Activated CD4-positive, alpha-beta T cell treated with anti-CD3 and anti-CD28 coated beads, Interleukin-2, amount 50 U/mL, for 16 hours (primary cell): ENCODE data around the gene EDRF1.
"Not testable (repeated sequence)": the region's sequence is repeated elsewhere in the genome, so short reads cannot be mapped to it uniquely, and the experiment has no call there.

Source experiments
- DNase-seq: peaks from one replicate; pipeline ENCODE4 v3.0.0-alpha.2; 2020

The EDRF1 gene

DNA sequence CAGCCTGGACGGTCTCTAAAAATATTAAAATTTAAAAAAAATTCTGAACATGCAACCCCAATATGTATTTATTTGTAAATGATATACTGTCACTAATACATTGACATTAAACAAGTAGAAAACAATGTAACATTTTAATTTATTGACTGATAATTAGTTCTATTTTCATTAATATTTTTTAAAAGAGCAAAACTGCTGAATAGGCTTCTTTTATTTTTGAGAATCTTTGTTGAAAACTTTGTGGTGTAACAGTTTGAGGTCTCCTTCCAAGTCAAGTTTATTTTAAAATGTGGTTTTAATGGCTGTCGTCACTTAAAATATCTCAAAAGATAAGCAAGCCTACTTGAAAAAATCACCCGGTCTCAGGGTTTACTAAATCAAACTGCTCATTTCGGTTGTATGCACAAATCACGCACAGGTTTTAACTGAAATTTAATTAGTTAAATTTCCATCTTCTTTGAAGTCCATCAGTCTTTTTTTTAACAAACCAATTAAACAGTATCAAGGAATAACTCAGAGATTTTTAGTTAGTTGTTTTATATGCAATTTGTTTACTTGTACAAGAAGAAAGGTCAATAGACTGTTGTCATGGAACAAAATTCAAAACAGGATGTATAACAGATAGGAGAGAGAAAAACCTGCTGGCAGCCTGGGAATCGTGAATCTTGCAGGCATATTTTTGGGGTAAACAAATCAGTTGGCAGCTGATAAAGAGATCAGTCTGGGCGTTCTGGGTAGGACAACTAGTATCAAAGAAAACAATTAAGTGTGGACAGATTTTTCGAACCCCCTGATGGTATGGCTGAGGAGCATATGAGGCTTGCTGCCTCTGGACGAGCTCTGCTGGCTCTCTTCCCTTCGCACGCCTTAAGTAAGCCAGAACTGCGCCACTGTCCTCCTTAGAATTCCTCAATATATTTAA is 9.7 kb upstream of the EDRF1 start:
- no peak for DNase-seq

DNA sequence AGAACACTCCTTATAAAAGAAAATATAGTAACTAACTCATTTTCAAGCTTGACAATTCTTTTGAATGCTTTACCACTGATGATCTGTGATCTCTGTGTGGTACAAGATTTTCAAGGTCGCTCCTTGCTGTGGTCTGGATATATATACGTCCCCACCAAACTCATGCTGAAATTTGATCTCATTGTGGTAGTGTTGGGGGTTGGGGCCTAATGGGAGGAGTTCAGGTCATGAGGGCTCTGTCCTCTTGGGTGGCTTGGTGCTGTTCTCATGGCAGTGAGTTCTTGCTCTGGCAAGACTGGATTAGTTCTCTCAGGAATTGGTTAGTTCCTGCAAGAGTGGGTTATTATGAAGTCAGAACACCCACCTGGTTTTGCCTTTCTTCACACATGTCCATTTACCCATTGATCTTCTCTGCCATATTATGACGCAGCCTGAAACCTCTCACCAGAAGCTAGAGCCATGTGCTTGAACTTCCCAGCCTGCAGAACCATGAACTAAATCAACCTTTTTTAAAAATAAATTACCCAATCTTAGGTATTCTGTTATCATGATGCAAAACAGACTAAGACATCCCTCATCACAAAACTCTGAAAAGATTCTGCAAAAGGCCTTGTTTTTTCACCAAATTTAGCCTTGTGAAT is 8.3 kb upstream of the EDRF1 start:
- no peak for DNase-seq

DNA sequence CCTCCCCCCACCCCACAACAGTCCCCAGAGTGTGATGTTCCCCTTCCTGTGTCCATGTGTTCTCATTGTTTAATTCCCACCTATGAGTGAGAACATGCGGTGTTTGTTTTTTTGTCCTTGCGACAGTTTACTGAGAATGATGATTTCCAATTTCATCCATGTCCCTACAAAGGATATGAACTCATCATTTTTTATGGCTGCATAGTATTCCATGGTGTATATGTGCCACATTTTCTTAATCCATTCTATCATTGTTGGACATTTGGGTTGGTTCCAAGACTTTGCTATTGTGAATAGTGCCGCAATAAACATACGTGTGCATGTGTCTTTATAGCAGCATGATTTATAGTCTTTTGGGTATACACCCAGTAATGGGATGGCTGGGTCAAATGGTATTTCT is 4.8 kb upstream of the EDRF1 start:
- not testable (repeated sequence) for DNase-seq

DNA sequence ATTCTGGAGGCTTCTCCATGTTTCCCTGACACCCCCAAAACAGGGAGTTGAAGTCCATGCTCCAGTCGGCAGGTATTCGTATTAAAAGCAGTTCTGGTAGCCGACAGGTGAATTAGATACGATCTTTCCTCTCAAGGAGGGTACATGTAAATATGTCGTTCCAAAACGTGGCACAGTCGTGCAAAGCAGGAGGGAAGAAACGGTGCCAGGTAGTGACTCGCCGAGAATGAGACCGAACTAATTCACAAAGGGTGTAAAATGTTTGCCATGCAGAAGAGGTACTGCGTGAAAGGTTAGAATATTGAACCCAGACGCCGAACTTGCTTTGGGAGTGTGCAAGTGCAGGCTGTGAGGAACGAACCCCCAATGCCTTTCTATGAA is 483 bp downstream of the EDRF1 start:
- DNase-seq, result no peak

GRCh38 chr10:125721035-125721434 is 1.5 kb downstream of the EDRF1 start:
- DNase-seq, result no peak

DNA sequence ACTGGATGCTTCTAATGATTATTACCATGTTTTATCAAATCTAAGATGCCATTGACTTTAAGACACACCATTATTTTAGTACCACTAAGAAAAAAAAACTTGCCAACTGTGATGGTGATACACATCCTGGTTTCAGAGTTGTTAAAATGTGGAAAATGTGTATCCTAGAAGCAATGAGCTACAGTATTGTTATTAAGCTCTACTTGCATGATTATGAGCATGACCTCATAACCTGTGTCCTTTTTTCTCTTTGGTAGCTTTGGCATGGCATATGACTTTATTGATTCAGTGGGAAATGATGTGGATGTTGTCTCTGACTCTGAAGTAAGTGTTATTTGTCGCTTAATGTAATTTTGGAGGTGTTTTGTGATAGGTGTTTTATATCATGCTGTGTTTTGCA is 3.3 kb downstream of the EDRF1 start:
- DNase-seq, result no peak

DNA sequence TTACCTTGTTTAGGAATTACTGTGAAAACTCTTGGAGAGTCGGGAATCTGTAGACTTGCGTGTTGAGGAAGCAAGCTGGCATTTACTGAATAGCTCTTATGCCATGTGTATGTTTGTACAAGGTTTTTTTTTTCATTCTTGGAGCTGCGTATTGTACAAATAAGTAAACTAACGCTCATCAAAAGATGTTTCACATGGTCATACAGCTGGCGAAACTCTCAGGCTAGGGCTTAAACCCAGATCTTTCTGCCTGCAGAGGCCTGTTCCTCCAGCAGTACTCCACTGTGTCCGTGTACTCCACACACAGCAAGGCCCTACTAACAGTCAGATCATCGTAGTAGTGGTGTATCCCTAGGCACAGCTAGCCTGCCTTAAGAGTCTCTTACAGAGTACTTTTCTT is 7.4 kb downstream of the EDRF1 start:
- no peak for DNase-seq

DNA sequence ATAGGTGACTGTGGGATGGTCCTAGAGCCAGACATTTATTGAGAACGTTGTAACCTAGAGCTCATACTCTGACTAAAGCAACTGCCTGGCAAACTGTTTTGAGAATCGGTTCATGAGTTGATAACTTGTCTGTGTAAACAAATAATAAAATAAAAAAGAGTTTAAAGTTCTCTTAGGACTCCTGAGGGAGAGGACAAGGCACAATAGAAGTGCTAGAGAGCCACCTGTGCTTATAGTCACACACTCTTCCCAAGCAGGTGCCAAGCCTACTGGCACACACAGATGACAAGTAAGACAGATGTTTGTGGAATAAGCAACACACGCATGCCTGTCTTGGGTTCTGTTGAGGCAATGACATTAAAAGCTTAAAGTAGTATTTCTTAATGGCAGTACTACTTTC is 7.9 kb downstream of the EDRF1 start:
- no peak for DNase-seq

DNA sequence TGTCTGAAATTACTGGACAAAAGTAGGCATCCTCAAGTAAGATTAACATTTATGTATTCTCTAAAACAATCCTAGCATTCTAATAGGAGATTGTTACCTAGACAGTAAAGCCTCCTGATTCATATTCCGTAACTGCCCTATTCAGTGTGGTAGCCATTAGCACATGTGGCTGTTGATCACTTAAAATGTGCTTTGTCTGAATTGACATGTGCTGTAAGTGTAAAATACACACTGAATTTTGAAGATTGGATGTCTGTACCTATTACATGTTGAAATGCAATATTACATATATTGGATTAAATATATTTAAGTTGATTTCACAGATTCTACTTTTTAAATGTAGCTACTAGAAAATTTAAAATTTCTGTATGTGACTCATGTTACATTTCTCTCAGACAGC is 14.6 kb downstream of the EDRF1 start:
- DNase-seq, result no peak

- no peak for DNase-seq
Observed at GRCh38 chr10:125734823-125735222, 15.3 kb downstream of the EDRF1 start.

DNA sequence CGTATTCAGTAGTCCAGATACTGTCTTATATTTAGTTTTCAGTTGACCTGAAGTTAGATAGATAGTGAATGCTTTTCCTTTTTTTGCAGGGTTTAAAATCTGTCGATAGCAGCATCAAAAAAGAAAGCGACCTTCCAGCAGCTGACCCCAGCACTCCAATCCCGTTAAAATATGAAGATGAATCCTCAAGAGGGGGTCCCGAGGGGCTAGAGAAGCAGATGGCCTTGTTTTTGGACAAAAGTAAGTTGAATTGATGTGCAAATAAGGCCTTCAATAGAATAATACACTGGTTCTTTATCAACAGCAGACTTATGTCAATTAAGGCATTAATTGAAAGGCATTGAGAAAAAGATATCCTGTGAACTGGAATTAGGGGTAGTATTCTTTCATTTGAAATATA is 18.7 kb downstream of the EDRF1 start:
- DNase-seq, result no peak

DNA sequence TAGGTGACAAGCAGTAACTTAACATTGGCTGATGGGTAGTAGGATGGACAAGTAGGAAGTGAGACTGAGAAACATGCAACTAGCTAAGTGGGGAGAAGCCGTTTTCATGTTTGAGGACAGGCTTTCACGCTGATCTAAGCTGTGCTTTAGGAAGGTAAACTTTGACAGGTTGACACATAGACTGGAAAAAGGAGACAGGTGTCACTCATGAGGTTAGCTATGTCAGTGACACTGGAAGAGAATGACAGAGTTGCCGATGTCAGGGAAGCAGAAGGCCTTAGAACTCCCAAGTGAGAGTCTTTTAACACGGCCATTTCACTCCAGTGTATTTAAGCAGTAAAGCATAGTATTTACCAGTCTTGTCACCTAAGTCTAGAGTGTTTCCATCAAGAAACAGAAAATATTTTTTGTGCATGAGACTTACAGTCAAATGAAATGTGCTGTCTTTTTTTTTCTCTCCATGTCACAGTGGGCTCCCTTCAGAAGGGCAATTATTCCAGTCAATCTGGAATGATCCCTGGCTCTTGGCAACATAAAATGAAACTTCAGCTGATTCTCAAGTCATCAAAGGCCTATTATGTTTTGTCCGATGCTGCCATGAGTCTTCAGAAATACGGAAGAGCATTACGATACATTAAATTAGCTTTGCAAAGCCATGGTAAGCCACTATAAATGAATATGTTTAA is 20.6 kb downstream of the EDRF1 start:
- DNase-seq, result no peak

- no peak for DNase-seq
Observed at GRCh38 chr10:125742465-125742864, 23.0 kb downstream of the EDRF1 start.

DNA sequence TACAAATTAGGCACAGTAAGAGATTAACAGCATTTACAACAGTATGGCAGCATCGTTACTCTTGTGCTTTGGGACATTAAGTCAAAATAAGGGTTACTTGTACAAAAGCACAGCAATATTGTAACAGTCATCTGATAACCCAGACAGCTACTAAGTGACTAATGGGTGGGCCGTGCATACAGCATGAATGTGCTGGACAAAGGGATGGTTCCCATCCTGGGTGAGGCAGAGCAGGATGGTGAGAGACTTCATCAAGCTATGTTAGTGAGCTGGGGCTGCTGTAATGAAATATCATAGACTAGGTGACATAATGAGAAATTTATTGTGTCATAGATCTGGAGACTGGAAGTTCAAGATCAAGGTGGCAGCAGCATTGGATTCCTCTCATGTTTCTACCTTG is 25.4 kb downstream of the EDRF1 start:
- DNase-seq, result no peak

- DNase-seq, result no peak
Observed at GRCh38 chr10:125747417-125747816, 27.9 kb downstream of the EDRF1 start.

DNA sequence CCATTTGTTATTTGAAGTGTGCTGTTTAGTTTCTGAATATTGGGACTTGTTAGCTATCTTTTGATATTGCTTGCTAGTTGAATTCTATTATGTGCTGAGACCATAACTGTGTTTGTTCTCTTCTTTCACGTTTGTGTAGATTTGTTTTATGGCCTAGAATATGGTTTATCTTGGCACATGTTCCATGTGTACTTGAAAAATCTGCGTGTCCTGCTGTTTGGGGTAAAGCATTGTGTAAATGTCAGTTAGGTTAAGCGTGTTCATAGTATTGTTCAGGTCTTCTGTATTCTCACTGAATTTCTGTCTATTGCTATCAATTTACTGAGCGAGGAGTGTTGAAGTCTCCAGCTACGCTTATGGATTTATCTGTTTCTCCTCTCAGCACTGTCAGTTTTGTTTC is 36.7 kb downstream of the EDRF1 start:
- DNase-seq, result no peak

DNA sequence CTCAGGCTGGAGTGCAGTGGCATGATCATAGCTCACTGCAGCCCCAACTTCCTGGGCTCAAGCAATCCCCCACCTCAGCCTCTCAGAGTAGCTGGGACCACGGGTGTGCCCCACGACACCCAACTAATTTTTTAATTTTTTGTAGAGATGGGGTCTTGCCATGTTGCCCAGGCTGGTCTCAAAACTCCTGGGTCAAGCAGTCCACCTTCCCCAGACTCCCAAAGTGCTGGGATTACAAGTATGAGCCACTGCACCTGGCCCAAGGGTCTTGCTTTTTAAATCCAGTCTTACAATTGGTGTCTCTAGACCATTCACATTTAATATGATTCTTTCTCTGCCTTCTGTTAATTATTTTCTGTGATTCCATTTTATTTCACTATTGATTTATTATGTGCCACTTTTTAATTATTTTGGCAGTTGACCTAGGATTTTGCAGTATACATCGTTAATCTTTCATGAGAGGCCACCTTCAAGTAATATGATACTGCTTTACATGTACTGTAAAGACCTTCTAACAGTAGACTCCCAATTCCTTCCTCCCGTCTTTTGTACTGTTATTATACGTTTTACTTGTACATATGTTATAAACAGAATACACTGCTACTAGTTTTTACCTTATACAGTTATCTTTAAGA is 37.5 kb downstream of the EDRF1 start:
- no peak for DNase-seq

- DNase-seq, result no peak
Observed at GRCh38 chr10:125757742-125758141, 38.2 kb downstream of the EDRF1 start.

DNA sequence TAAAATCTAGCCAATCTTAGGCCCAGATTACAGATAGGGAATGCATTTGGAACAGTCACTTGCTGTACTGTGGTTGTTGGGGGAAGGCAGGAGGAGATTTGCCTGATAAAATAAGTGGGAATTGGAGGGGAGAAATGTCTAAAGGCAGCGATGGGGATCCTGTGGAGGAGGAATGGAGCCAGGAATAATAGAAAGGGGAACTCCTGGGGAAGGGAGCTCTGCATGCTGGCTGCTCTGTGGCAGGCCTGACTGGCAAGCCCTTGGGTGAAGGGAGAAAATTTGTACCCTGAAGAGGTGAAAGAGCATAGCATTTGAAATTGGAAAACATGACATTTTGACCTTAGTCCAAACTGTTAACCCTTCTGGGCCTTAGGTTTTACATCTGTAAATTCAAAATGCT is 42.5 kb downstream of the EDRF1 start:
- DNase-seq, result no peak

DNA sequence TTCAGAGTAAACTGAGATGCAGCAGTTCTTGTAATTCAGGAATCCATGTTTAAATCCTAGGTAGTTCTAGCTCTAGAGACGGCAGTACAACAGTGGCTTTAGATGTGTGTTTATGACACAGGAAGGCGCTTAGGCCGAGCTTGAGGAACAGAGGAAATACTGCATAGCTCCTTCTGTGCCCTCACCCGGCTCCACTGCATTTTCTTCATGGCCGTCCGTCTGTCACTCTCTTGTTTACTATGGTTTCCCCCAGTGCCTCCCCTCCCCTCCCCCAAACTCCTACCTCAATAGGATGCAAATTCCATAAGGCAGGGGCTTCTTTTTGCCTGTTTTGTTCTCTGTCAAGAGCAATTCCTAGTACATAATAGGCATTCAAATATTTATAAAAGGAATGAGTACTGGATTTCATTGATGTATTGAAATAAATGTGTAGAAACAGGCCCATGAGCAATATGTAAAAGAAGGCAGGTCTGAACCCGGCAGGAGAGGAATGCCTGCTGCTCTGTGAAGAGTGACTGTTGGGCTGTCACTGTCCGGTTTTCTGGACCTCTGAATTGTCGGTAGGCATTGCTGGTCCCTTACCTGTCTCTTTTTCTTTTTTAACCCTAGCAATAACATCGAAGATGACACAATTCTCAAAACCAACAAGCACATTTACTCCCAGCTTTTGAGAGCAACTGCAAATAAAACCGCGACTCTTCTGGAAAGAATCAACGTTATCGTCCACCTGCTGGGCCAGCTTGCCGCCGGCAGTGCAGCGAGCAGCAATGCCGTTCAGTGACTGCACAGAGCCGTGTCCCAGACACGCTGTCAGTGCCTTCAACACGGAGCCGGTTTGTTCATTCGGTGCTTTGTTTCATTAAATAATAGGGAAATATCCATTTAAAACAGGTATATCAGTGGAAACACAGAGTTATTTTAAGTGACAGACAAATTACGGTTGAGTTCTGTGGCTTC is 43.5 kb downstream of the EDRF1 start:
- DNase-seq, result no peak

- no peak for DNase-seq
Observed at GRCh38 chr10:125765835-125766234, 46.3 kb downstream of the EDRF1 start.

DNA sequence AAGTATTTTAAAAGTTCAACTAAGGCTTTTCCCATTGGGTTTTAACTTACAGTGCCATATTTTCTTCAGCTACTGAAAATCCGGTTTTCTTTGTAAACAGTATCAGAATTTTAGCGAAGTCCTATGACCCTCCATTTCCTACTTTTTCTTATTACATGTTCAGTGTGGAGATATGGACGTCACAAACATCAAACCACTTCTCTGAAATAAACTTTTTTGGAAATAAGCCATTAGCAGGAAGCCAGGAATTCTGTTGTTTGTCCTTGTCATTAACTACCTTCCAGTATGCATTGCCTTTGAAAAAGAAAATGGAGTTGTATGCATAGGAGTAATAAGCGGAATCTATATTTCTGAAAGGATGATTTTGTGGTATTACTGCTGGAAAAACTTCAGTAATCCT is 47.0 kb downstream of the EDRF1 start:
- DNase-seq, result no peak
